Kidney (tissue), 14 donors: ENCODE results near the gene NR2F1. TPM values are rescaled to one million over a fixed set of nuclear protein-coding genes. Genes with fewer than 3 reads are reported as not detected.

Experiments used
- DNase-seq, 5 donors: peaks; one replicate each; pipeline ENCODE4 v3.0.0-alpha.2; 2013 to 2020
- FAIRE-seq: peaks from 2 replicates; lab custom pipeline; 2012; peaks lifted over from hg19 to GRCh38; lab: Jason Lieb, UNC
- H3K27ac ChIP-seq, 2 donors: one replicate each; pipeline ENCODE4 v1.7.0; 2013; ENCODE audit warnings: low read depth in 2 of 2, low read length in 2 of 2, inconsistent platforms in 1 of 2
- H3K27me3 ChIP-seq: one replicate; pipeline ENCODE4 v1.7.1; 2013; ENCODE audit warnings: low read length, inconsistent platforms; ENCODE audit not compliant: control insufficient read depth, insufficient read depth
- H3K36me3 ChIP-seq, 3 donors: one replicate each; pipeline versions ENCODE4 v1.7.0 to v1.7.1; 2013; ENCODE audit warnings: low read length in 3 of 3, control low read depth in 1 of 3, inconsistent platforms in 1 of 3; ENCODE audit not compliant: insufficient read depth in 3 of 3, control insufficient read depth in 2 of 3
- H3K4me1 ChIP-seq, 3 donors: one replicate each; pipeline versions ENCODE4 v1.7.0 to v1.7.1; 2013; ENCODE audit warnings: low read length in 3 of 3, inconsistent platforms in 1 of 3, low read depth in 1 of 3; ENCODE audit not compliant: control insufficient read depth in 2 of 3, insufficient read depth in 2 of 3
- H3K4me3 ChIP-seq, 3 donors: one replicate each; pipeline versions ENCODE4 v1.7.0 to v1.8.1; 2013; ENCODE audit warnings: low read length in 3 of 3, control low read depth in 1 of 3, inconsistent platforms in 1 of 3
- H3K9ac ChIP-seq, 3 donors: one replicate each; pipeline versions ENCODE4 v1.7.0 to v1.7.1; 2013; ENCODE audit warnings: low read length in 3 of 3, control low read depth in 1 of 3, inconsistent platforms in 1 of 3
- H3K9me3 ChIP-seq, 3 donors: one replicate each; pipeline versions ENCODE4 v1.7.0 to v1.7.1; 2013; ENCODE audit warnings: low read length in 3 of 3, control low read depth in 1 of 3, inconsistent platforms in 1 of 3; ENCODE audit not compliant: control insufficient read depth in 2 of 3, insufficient read depth in 1 of 3
- intact Hi-C: fragments of 100-400 bp; cut with DNase I; formaldehyde crosslinking; loops from one replicate; pipeline ENCODE4 v1.11.1; 2022
- polyA plus RNA-seq: library from polyadenylated mRNA; stranded (reverse); fragments of 350-450 nt; fragmentation: Illumina TruSeq; extraction: RNeasy Lipid Tissue Mini Kit (QIAGEN cat#74804); gene quantifications from one replicate; pipeline ENCODE4 v1.2.3, GENCODE V29; 2014; ENCODE audit warnings: low read depth, low replicate concordance; ENCODE audit not compliant: insufficient read depth
- total RNA-seq: library from RNA; stranded (reverse); fragmentation: NEBNext Ultra II Directional; extraction: Animal tissue kit (Norgen Biotek cat#: 25700); gene quantifications from one replicate; pipeline ENCODE4 v1.2.1, GENCODE V29; 2021
- TF ChIP-seq, protein P1 (sequence below): IDR thresholded peaks from 3 replicates; pipeline ENCODE4 v1.5.1; 2012; ENCODE audit warnings: mild to moderate bottlenecking, moderate library complexity, borderline replicate concordance; ENCODE audit not compliant: insufficient read depth; ENCODE audit errors: extremely low read depth
- donor health status: control.
- donor health status: control.
- donor health status: control.
- donor health status: control.
- donor health status: control.
- donor health status: DM: yes; HTN: yes; CAD: no.
- donor health status: Normal renal cell carcinoma (clear cell type).

Gene NR2F1
- total and polyA plus RNA-seq, 2 donors from 2014 or later: 22.8 to 49.5 TPM

DNA sequence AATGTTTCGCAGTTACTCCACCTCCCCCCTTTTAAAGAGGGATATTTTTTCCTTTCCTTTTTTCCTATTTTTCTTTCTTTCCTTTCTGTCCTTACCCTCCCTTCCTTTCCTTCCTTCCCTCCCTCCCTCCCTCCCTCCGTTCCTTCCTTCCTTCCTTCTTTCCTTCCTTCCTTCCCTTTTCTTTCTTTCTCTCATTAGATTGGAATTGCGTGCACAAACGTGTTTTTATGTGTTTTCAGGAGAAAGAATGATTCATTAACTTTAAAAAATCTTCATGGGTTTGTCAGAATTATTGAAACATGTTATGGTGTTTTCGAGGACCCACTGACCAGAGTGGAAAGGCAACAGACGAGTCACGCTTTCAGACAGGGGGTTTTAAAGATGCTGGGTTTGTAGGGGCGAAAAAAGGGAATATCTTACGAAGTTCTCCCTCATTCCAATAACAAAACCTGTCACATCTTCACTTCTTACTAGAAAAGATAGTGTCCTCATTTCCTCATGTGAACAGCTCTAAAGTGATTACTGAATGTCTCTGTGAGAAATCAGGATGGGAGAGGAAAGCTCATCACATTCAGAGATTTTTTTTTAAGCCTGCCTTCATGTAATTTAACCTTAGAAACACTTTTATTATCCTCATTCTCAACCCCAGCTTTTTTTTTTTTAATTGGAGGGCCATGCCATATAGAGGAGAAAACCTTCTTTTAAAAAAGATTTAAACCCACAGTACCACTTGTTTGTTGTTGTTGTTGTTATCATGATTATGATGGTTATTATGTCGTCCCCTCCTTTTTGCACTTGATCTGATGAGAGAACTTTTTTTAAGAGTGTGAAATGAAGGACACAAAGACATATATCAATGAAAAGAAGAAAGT lies 21.9 kb downstream of the NR2F1 start:
- intact Hi-C loops: loop anchor here (10.0 kb wide), 1 partner anchor 200 kb away; no protein-coding TSS in a partner anchor

DNA sequence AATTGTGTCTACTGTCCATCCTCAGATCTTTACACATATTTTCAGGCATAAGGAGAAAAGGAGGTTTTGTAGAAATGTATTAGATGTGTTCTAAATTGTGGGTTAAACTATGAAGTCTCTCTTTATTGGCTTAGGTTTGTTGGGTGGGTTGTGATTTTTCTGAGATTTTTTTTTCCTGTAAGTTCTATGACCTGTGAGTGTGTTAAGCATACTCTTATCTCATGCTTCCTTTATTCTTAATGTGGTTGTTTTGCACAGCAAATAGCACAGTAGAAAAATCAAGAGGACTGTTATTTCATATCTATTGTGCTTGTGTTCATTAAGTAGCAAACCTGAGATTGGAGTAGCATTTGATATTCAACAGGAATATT lies 23.3 kb downstream of the NR2F1 start:
- DNase-seq (no peak), FAIRE-seq (peak; percentile 29)
- H3K4me3 ChIP-seq: peak overlapping the region in 1 of 3 donors; percentile 3
- no peaks in the 10 kb centered on the region for H3K36me3 ChIP-seq
- no peaks in the 10 kb centered on the region for H3K9me3 ChIP-seq
- H3K9ac ChIP-seq: no peak overlapping the region
- H3K27ac ChIP-seq: no peak overlapping the region
- TF ChIP-seq, protein P1, sequence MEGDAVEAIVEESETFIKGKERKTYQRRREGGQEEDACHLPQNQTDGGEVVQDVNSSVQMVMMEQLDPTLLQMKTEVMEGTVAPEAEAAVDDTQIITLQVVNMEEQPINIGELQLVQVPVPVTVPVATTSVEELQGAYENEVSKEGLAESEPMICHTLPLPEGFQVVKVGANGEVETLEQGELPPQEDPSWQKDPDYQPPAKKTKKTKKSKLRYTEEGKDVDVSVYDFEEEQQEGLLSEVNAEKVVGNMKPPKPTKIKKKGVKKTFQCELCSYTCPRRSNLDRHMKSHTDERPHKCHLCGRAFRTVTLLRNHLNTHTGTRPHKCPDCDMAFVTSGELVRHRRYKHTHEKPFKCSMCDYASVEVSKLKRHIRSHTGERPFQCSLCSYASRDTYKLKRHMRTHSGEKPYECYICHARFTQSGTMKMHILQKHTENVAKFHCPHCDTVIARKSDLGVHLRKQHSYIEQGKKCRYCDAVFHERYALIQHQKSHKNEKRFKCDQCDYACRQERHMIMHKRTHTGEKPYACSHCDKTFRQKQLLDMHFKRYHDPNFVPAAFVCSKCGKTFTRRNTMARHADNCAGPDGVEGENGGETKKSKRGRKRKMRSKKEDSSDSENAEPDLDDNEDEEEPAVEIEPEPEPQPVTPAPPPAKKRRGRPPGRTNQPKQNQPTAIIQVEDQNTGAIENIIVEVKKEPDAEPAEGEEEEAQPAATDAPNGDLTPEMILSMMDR: no peak
- peaks cover 19% of the 10 kb centered on the region for H3K27me3 ChIP-seq
- H3K4me1 ChIP-seq: no peaks in the 10 kb centered on the region
- intact Hi-C loops: loop anchor here (10.0 kb wide), 1 partner anchor 198 kb away; no protein-coding TSS in a partner anchor

More for the DNA sequence above, 21.9 kb downstream of the NR2F1 start:
- no peak overlapping the region for H3K9ac ChIP-seq
- H3K27me3 ChIP-seq: peaks cover 4% of the 10 kb centered on the region
- H3K4me1 ChIP-seq: peaks cover 0 to 8% (median 0%) of the 10 kb centered on the region in 3 donors
- TF ChIP-seq, protein P1: no peak
- DNase-seq: peak in 2 of 5 donors; percentile 30 to 56
- FAIRE-seq: no peak
- H3K9me3 ChIP-seq: no peaks in the 10 kb centered on the region
- H3K4me3 ChIP-seq: peak overlapping the region in 1 of 3 donors; percentile 4
- H3K36me3 ChIP-seq: no peaks in the 10 kb centered on the region
- H3K27ac ChIP-seq: no peak overlapping the region

DNA sequence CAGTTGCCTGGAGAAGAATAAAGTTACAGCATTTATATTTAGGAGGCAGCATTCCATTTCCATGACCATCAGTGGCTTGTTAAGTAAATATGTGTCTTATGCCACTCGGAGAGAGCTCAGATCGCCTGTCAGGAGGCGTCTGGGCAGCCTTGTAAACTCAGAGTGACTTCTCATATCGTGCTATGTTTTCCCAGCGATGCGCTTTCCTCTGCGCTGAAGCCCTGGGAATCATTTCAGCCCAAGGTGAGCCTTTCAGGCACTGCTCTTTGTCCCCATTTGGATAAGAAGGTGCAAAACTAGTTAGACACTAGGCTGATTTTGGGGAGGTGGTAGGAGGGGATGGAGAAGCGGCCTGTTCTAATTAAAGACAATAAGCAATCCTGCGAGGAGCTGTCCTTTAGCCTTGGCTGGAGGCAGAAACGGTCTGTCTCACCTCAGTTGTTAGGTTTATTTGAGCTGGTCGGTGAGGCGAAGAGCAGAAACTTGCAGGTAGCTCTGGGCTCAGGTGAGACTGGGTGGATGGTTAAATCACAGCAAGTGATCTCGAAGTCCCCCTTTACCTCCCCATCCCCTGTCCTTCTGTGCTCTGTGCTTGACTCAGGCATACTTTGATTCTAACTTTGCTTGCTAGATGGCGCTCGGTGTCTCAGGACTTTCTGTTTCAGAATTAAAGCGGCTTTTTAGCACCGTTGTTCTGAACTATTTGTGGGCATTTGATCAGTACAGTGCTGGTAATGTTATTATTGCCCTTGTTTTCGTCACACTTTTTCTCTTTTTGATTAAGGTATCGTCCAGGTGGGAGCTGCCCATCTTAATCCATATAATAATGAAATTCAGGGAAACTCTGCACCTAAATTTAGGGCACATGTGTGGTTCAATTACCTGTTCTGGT lies 24.6 kb downstream of the NR2F1 start:
- Histone ChIP-seq H3K4me3 (peak overlapping the region; percentile 11 to 53 (median 13)), H3K27me3 (peaks cover 23% of the 10 kb centered on the region), H3K4me1 (peaks cover 0 to 5% (median under 1%) of the 10 kb centered on the region in 3 donors), H3K9me3 (no peaks in the 10 kb centered on the region), H3K27ac (no peak overlapping the region), H3K9ac (no peak overlapping the region), H3K36me3 (no peaks in the 10 kb centered on the region)
- intact Hi-C loops: loop anchor here (10.0 kb wide), 1 partner anchor 197 kb away; no protein-coding TSS in a partner anchor
- DNase-seq (peak in 4 of 5 donors; percentile 68 to 92 (median 81)), FAIRE-seq (no peak)
- TF ChIP-seq, protein P1: peak; percentile 46
